Sigmoid colon (tissue), 3 donors: ENCODE measurements around the gene LSM11.
"Not testable (repeated sequence)": the region's sequence is repeated elsewhere in the genome, so short reads cannot be mapped to it uniquely, and the experiment has no call there.

Experiments
- CTCF ChIP-seq, 4 experiments: fragments of 450-650 bp in 3 of 4; fragments of 200-600 bp in 1 of 4; IDR thresholded peaks; one replicate each; pipeline ENCODE4 v1.5.1; 2016 to 2019; ENCODE audit warnings: antibody characterized with exemption in 4 of 4, mild to moderate bottlenecking in 3 of 4, moderate library complexity in 2 of 4
- POLR2A ChIP-seq, 2 donors: fragments of 450-650 bp; IDR thresholded peaks; one replicate each; pipeline ENCODE4 v1.6.1; 2016; ENCODE audit warnings: antibody characterized with exemption in 2 of 2, mild to moderate bottlenecking in 2 of 2, moderate library complexity in 2 of 2

GRCh38 chr5:157693816-157694215 is 49.7 kb upstream of the LSM11 start:
- TF ChIP-seq CTCF, POLR2A (IDR thresholded peaks at IDR 0.05): not testable (repeated sequence)
